ENCODE results near the gene COL6A3.

Gene COL6A3

DNA sequence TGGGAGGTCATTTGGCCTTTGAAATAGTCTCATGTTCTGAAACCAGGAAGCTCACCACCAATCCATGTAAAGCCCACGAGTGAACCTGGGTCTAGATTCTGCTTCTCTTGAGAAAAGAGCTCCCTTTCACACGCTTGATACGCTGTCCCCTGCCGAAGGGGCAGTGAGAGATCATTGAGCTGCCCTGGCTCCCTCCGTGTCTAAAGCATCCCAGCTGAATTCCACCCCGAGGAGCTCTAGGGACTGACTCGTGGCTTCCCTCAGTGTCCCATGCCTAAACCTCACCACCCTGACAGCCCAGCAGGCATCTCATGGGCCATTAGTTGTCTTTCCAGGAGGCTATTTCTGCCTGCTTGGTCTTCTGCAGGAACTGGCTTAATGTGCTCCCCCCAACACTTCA, 68.6 kb downstream of the COL6A3 start:
- DNase-seq (ENCODE audit: low spot score), result no peak
- no peaks in the 10 kb centered on the region for H3K27me3 ChIP-seq (ENCODE audit: insufficient read depth, poor library complexity, severe bottlenecking)
- ATAC-seq (ENCODE audit: low read depth), result no peak
- H3K27ac ChIP-seq (ENCODE audit: poor library complexity, severe bottlenecking), result no peak overlapping the region
- H3K9me3 ChIP-seq (ENCODE audit: severe bottlenecking), result no peaks in the 10 kb centered on the region
- TF ChIP-seq, protein P1, sequence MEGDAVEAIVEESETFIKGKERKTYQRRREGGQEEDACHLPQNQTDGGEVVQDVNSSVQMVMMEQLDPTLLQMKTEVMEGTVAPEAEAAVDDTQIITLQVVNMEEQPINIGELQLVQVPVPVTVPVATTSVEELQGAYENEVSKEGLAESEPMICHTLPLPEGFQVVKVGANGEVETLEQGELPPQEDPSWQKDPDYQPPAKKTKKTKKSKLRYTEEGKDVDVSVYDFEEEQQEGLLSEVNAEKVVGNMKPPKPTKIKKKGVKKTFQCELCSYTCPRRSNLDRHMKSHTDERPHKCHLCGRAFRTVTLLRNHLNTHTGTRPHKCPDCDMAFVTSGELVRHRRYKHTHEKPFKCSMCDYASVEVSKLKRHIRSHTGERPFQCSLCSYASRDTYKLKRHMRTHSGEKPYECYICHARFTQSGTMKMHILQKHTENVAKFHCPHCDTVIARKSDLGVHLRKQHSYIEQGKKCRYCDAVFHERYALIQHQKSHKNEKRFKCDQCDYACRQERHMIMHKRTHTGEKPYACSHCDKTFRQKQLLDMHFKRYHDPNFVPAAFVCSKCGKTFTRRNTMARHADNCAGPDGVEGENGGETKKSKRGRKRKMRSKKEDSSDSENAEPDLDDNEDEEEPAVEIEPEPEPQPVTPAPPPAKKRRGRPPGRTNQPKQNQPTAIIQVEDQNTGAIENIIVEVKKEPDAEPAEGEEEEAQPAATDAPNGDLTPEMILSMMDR (IDR thresholded peaks at IDR 0.05; ENCODE audit: poor library complexity, severe bottlenecking), result no peak
- no peaks in the 10 kb centered on the region for H3K36me3 ChIP-seq (ENCODE audit: low read depth)
- H3K4me3 ChIP-seq (ENCODE audit: severe bottlenecking), result no peak overlapping the region
- H3K4me1 ChIP-seq (ENCODE audit: insufficient read depth, poor library complexity, severe bottlenecking), result no peaks in the 10 kb centered on the region

DNA sequence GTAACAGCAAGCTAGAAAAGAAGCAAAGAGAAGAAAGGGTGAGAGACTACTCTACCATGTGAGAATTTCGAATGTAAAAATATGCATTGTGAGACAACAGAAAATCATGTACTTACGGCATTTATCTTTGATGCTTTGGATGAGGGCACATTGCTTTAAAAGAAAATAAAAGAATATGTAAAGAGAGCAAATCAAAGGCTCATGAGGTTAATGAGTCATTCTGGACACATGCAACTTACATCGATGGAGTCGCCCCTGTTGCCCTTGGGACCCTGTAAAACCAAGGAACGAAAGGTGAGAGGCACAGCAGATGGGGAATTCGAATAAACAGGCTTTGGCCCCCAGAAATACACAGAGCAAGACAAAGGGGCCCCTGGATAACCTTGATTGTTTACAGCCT, 69.0 kb downstream of the COL6A3 start:
- TF ChIP-seq, protein P1 (IDR thresholded peaks at IDR 0.05; ENCODE audit: poor library complexity, severe bottlenecking), result no peak
- no peaks in the 10 kb centered on the region for H3K4me1 ChIP-seq (ENCODE audit: insufficient read depth, poor library complexity, severe bottlenecking)

DNA sequence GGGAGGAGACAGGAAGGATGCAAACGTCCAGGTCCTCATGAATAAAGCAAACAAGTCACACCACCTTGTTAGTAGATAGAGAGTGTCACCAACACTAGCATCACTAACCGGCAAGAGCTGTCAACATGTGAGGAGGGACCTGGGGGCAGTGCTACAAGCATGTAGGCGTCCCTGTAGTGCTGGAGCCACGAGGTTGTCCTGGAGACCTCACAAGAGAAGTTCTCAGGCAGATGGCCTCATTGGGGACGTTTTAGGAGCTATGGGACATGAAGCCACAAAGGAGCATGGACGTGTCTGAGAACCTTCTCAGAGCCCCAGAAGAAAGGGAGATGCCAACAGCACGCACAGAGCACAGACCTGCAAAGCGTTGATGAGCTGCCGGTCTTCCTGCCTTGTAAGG, 70.0 kb downstream of the COL6A3 start:
- no peaks in the 10 kb centered on the region for H3K9me3 ChIP-seq (ENCODE audit: severe bottlenecking)
- H3K4me3 ChIP-seq (ENCODE audit: severe bottlenecking), result no peak overlapping the region
- no peaks in the 10 kb centered on the region for H3K27me3 ChIP-seq (ENCODE audit: insufficient read depth, poor library complexity, severe bottlenecking)
- TF ChIP-seq, protein P1 (IDR thresholded peaks at IDR 0.05; ENCODE audit: poor library complexity, severe bottlenecking), result no peak
- H3K36me3 ChIP-seq (ENCODE audit: low read depth), result no peaks in the 10 kb centered on the region
- no peak for ATAC-seq (ENCODE audit: low read depth)
- H3K27ac ChIP-seq (ENCODE audit: poor library complexity, severe bottlenecking), result no peak overlapping the region
- H3K4me1 ChIP-seq (ENCODE audit: insufficient read depth, poor library complexity, severe bottlenecking), result no peaks in the 10 kb centered on the region
- DNase-seq (ENCODE audit: low spot score), result no peak

More for the DNA sequence above, 69.0 kb downstream of the COL6A3 start:
- H3K36me3 ChIP-seq (ENCODE audit: low read depth), result no peaks in the 10 kb centered on the region
- H3K27me3 ChIP-seq (ENCODE audit: insufficient read depth, poor library complexity, severe bottlenecking), result no peaks in the 10 kb centered on the region
- ATAC-seq (ENCODE audit: low read depth) (no peak), DNase-seq (ENCODE audit: low spot score) (no peak)
- no peaks in the 10 kb centered on the region for H3K9me3 ChIP-seq (ENCODE audit: severe bottlenecking)
- H3K4me3 ChIP-seq (ENCODE audit: severe bottlenecking), result no peak overlapping the region
- H3K27ac ChIP-seq (ENCODE audit: poor library complexity, severe bottlenecking), result no peak overlapping the region

DNA sequence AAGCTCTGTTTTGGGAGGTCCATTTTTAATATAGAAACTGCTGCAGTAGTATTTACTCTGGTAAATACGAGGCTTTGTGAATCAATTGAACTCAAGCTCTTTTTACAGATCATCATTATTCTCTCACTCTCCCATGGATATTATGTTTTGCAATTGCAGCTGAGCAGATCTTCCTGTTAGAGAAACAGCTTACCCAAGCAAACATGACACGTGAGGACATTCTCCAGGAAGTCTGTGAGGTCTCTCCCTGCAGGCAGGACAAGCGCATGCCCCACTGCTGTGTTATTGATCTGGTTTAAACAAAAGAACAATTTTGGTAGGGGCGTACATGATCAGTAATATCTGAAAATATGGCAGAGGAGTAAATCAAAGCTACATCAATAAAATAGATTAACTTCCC, 72.1 kb downstream of the COL6A3 start:
- ATAC-seq (ENCODE audit: low read depth), result no peak
- Histone ChIP-seq H3K4me3 (ENCODE audit: severe bottlenecking) (no peak overlapping the region), H3K27me3 (ENCODE audit: insufficient read depth, poor library complexity, severe bottlenecking) (no peaks in the 10 kb centered on the region), H3K27ac (ENCODE audit: poor library complexity, severe bottlenecking) (no peak overlapping the region), H3K9me3 (ENCODE audit: severe bottlenecking) (no peaks in the 10 kb centered on the region), H3K36me3 (ENCODE audit: low read depth) (no peaks in the 10 kb centered on the region), H3K4me1 (ENCODE audit: insufficient read depth, poor library complexity, severe bottlenecking) (no peaks in the 10 kb centered on the region)
- DNase-seq (ENCODE audit: low spot score), result no peak
- TF ChIP-seq, protein P1 (IDR thresholded peaks at IDR 0.05; ENCODE audit: poor library complexity, severe bottlenecking), result no peak

DNA sequence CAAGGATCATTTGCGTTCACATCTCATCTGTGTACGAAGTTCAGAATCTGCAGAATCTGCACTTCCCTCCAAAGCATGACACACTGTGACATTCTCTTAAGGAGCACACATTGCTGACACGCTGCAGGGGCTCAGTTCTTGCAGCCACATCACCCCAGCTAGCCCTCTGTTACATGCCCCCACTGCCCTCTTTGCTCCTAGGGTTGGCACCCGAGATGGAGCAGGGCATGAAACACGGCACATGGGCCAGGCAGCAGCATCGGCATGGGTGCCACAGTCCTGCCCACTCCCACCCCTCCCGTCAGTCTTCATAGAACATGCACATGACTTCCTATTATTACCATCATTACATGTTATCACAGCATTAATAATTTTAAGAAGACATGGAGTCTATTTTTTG, 76.4 kb downstream of the COL6A3 start:
- H3K9me3 ChIP-seq (ENCODE audit: severe bottlenecking), result no peaks in the 10 kb centered on the region
- no peaks in the 10 kb centered on the region for H3K27me3 ChIP-seq (ENCODE audit: insufficient read depth, poor library complexity, severe bottlenecking)
- DNase-seq (ENCODE audit: low spot score) (no peak), ATAC-seq (ENCODE audit: low read depth) (no peak)
- no peak overlapping the region for H3K4me3 ChIP-seq (ENCODE audit: severe bottlenecking)
- no peaks in the 10 kb centered on the region for H3K36me3 ChIP-seq (ENCODE audit: low read depth)
- H3K4me1 ChIP-seq (ENCODE audit: insufficient read depth, poor library complexity, severe bottlenecking), result no peaks in the 10 kb centered on the region
- H3K27ac ChIP-seq (ENCODE audit: poor library complexity, severe bottlenecking), result no peak overlapping the region
- TF ChIP-seq, protein P1 (IDR thresholded peaks at IDR 0.05; ENCODE audit: poor library complexity, severe bottlenecking), result no peak
